Upper lobe of right lung (tissue), 1 donor: ENCODE measurements around the gene TTC6. TPM values are rescaled to one million over a fixed set of nuclear protein-coding genes. Genes with fewer than 3 reads are reported as not detected.

Experiments used
- ATAC-seq: fragments of 200-7000 bp; cut with Tn5 transposase; one replicate; pipeline ENCODE4 v1.9.1; 2020; ENCODE audit warnings: mild to moderate bottlenecking, moderate library complexity
- DNase-seq: peaks from one replicate; pipeline ENCODE4 v3.0.0-alpha.2; 2020
- H3K27ac ChIP-seq: fragments of 200-600 bp; one replicate; pipeline ENCODE4 v1.8.0; 2022
- H3K27me3 ChIP-seq: fragments of 200-600 bp; one replicate; pipeline ENCODE4 v1.8.0; 2022; ENCODE audit warnings: mild to moderate bottlenecking
- H3K36me3 ChIP-seq: fragments of 200-600 bp; one replicate; pipeline ENCODE4 v1.8.0; 2022
- H3K4me1 ChIP-seq: fragments of 200-600 bp; one replicate; pipeline ENCODE4 v1.8.0; 2022
- H3K4me3 ChIP-seq: fragments of 200-600 bp; one replicate; pipeline ENCODE4 v1.8.0; 2022; ENCODE audit warnings: mild to moderate bottlenecking
- H3K9me3 ChIP-seq: fragments of 200-600 bp; one replicate; pipeline ENCODE4 v1.8.0; 2022
- intact Hi-C: fragments of 100-400 bp; cut with DNase I; formaldehyde crosslinking; loops from one replicate; pipeline ENCODE4 v1.11.0; 2022
- total RNA-seq: library from RNA; stranded (reverse); fragmentation: NEBNext Ultra II Directional; extraction: Animal tissue kit (Norgen Biotek cat#: 25700); gene quantifications from one replicate; pipeline ENCODE4 v1.2.1, GENCODE V29; 2021
- TF ChIP-seq, protein P1 (sequence below): fragments of 200-600 bp; IDR thresholded peaks from one replicate; pipeline ENCODE4 v1.8.0; 2022; ENCODE audit warnings: antibody characterized with exemption
- donor health status: DM: no; HTN: yes; CAD: no; lungs with severe emphysema.

TTC6 gene
- total RNA-seq, 1 donor from 2014 or later = 7.9 TPM

DNA sequence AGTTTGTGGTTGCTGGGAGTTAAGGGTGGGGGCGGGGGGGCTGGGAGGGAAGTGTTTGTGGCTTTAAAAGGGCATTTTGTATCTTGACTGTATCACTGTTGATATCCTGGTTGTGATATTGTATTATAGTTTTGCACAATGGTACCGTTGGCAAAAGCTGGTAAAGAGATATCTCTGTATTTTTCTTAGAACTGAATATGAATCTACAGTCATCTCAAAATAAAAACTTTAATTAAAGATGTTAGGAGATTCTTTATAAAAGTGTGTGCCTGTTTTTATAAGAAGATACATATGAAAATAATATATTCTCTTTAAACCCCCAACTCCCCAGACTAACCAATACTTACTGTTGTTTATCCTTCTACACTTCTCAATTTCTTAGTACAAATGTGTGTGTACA is 43.2 kb downstream of the TTC6 start:
- H3K36me3 ChIP-seq = no peaks in the 10 kb centered on the region
- no peaks in the 10 kb centered on the region for H3K4me1 ChIP-seq
- H3K27ac ChIP-seq = no peak overlapping the region
- intact Hi-C loops = no loop called here
- DNase-seq (no peak), ATAC-seq (no peak)
- TF ChIP-seq, protein P1, sequence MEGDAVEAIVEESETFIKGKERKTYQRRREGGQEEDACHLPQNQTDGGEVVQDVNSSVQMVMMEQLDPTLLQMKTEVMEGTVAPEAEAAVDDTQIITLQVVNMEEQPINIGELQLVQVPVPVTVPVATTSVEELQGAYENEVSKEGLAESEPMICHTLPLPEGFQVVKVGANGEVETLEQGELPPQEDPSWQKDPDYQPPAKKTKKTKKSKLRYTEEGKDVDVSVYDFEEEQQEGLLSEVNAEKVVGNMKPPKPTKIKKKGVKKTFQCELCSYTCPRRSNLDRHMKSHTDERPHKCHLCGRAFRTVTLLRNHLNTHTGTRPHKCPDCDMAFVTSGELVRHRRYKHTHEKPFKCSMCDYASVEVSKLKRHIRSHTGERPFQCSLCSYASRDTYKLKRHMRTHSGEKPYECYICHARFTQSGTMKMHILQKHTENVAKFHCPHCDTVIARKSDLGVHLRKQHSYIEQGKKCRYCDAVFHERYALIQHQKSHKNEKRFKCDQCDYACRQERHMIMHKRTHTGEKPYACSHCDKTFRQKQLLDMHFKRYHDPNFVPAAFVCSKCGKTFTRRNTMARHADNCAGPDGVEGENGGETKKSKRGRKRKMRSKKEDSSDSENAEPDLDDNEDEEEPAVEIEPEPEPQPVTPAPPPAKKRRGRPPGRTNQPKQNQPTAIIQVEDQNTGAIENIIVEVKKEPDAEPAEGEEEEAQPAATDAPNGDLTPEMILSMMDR = no peak
- no peaks in the 10 kb centered on the region for H3K27me3 ChIP-seq
- no peaks in the 10 kb centered on the region for H3K9me3 ChIP-seq
- H3K4me3 ChIP-seq = no peak overlapping the region

GRCh38 chr14:37641117-37641516 is 45.7 kb downstream of the TTC6 start:
- H3K4me1 ChIP-seq = no peaks in the 10 kb centered on the region
- H3K27ac ChIP-seq = no peak overlapping the region
- TF ChIP-seq, protein P1 = no peak
- H3K4me3 ChIP-seq = no peak overlapping the region
- no peak for ATAC-seq
- H3K36me3 ChIP-seq = no peaks in the 10 kb centered on the region
- no peak for DNase-seq
- intact Hi-C loops = no loop called here
- no peaks in the 10 kb centered on the region for H3K27me3 ChIP-seq
- no peaks in the 10 kb centered on the region for H3K9me3 ChIP-seq

DNA sequence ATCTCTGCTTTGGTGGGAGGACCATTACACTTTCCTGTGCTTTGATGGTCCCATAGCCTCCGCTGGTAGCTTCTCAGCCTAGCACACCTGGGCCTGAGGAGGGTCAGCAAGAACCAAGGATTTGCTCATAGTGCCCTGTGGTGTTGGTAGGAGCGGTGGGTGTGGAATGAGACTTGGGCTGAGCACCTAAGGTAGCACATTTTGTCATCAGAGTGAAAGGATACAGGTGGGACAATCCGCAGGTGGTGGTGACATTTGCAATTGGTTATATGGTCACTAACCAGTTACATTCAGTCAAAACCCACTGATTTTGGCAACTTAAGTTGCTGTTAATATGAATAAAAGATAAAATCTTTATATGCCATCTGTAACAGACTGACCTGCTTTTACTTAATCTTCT is 46.7 kb downstream of the TTC6 start:
- Histone ChIP-seq H3K27ac (no peak overlapping the region), H3K36me3 (no peaks in the 10 kb centered on the region), H3K4me3 (no peak overlapping the region), H3K27me3 (no peaks in the 10 kb centered on the region), H3K4me1 (no peaks in the 10 kb centered on the region), H3K9me3 (no peaks in the 10 kb centered on the region)
- DNase-seq = no peak
- intact Hi-C loops = no loop called here
- TF ChIP-seq, protein P1 = no peak
- no peak for ATAC-seq

- intact Hi-C loops = no loop called here
- H3K9me3 ChIP-seq = no peaks in the 10 kb centered on the region
- no peak overlapping the region for H3K4me3 ChIP-seq
- no peak for ATAC-seq
- no peak for DNase-seq
- no peaks in the 10 kb centered on the region for H3K27me3 ChIP-seq
- H3K27ac ChIP-seq = no peak overlapping the region
- H3K4me1 ChIP-seq = no peaks in the 10 kb centered on the region
- H3K36me3 ChIP-seq = no peaks in the 10 kb centered on the region
- TF ChIP-seq, protein P1 = no peak
Measured at GRCh38 chr14:37643701-37644100, 48.3 kb downstream of the TTC6 start.

Other genes starting within 250 kb of the TTC6 start
- 20.6 TPM for gene FOXA1, start 380 bp upstream of the TTC6 start, total RNA-seq